HepG2 (cell line): ENCODE measurements around the gene MTMR3. TPM values are rescaled to one million over a fixed set of nuclear protein-coding genes. Genes with fewer than 3 reads are reported as not detected.

Source experiments
- FUBP1 ChIP-seq: sonication (generic); formaldehyde crosslinking; IDR thresholded peaks from 2 replicates; pipeline ENCODE4 v1.5.1; 2020; ENCODE audit warnings: missing genetic modification reagents, mild to moderate bottlenecking, borderline replicate concordance
- HINFP ChIP-seq: sonication (generic); formaldehyde crosslinking; IDR thresholded peaks from 2 replicates; pipeline ENCODE4 v1.4.0; 2020; ENCODE audit warnings: low read depth, mild to moderate bottlenecking, missing genetic modification reagents
- POGZ ChIP-seq: sonication (generic); formaldehyde crosslinking; IDR thresholded peaks from 2 replicates; pipeline ENCODE4 v1.4.0; 2020; ENCODE audit warnings: mild to moderate bottlenecking, missing genetic modification reagents
- RERE ChIP-seq: IDR thresholded peaks from 2 replicates; pipeline ENCODE4 v1.6.1; 2016; ENCODE audit warnings: low read depth, missing genetic modification reagents, missing compliant biosample characterization
- RXRA ChIP-seq: sonication (generic); formaldehyde crosslinking; IDR thresholded peaks from 2 replicates; pipeline ENCODE4 v1.5.1; 2020; ENCODE audit warnings: missing genetic modification reagents
- SP4 ChIP-seq: sonication (generic); formaldehyde crosslinking; IDR thresholded peaks from 2 replicates; pipeline ENCODE4 v1.8.1; 2023; ENCODE audit warnings: mild to moderate bottlenecking, missing genetic modification reagents
- THYN1 ChIP-seq: sonication (generic); formaldehyde crosslinking; IDR thresholded peaks from 2 replicates; pipeline ENCODE4 v1.8.1; 2023; ENCODE audit warnings: low read depth, mild to moderate bottlenecking, moderate library complexity, missing genetic modification reagents, borderline replicate concordance
- ZBTB20 ChIP-seq: sonication (generic); formaldehyde crosslinking; IDR thresholded peaks from 2 replicates; pipeline ENCODE4 v1.8.1; 2023; ENCODE audit warnings: missing genetic modification reagents, low read depth, mild to moderate bottlenecking, borderline replicate concordance
- ZNF136 ChIP-seq: sonication (generic); formaldehyde crosslinking; IDR thresholded peaks from 2 replicates; pipeline ENCODE4 v1.8.1; 2022; ENCODE audit warnings: low read depth, mild to moderate bottlenecking, moderate library complexity, missing genetic modification reagents
- ZNF280B ChIP-seq: sonication (generic); formaldehyde crosslinking; IDR thresholded peaks from 2 replicates; pipeline ENCODE4 v1.5.0; 2020; ENCODE audit warnings: missing genetic modification reagents, mild to moderate bottlenecking, borderline replicate concordance
- ZNF503 ChIP-seq: sonication (generic); formaldehyde crosslinking; IDR thresholded peaks from 2 replicates; pipeline ENCODE4 v1.4.0; 2020; ENCODE audit warnings: missing genetic modification reagents
- ZNF567 ChIP-seq: sonication (generic); formaldehyde crosslinking; IDR thresholded peaks from 2 replicates; pipeline ENCODE4 v1.8.1; 2023; ENCODE audit warnings: mild to moderate bottlenecking, missing genetic modification reagents, borderline replicate concordance
- ZNF580 ChIP-seq: IDR thresholded peaks from 2 replicates; pipeline ENCODE4 v1.6.1; 2016; ENCODE audit warnings: low read depth, borderline replicate concordance
- ZNF740 ChIP-seq: sonication (generic); formaldehyde crosslinking; IDR thresholded peaks from 2 replicates; pipeline ENCODE4 v1.4.0; 2020; ENCODE audit warnings: missing genetic modification reagents
- polyA plus RNA-seq, 8 experiments: library from polyadenylated mRNA; depleted of rRNA in 3 of 8; stranded (reverse) in 7 of 8; unstranded in 1 of 8; fragments of >200 nt; fragmentation: Illumina TruSeq in 4 of 8; extraction: Trizol in 4 of 8; gene quantifications; 2 replicates each; pipeline versions ENCODE4 v1.2.1 to v1.2.3, GENCODE V29; 2011 to 2016; ENCODE audit warnings: low read depth in 4 of 8, missing spikeins in 1 of 8, mixed read lengths in 1 of 8; ENCODE audit not compliant: insufficient read depth in 1 of 8
- total RNA-seq, 5 experiments: library from RNA; depleted of rRNA; stranded (reverse); fragments of >200 nt; fragmentation: Illumina TruSeq; extraction: Trizol; gene quantifications; 2 replicates each; pipeline ENCODE4 v1.2.3, GENCODE V29; 2016; ENCODE audit warnings: low read depth in 1 of 5

Gene MTMR3
- total and polyA plus RNA-seq, 2 of the 13 experiments (the other 11 are each of a cell fraction or from before 2014, with no cell fraction given): 12.6 to 24.8 TPM

GRCh38 chr22:29883045-29883774 is at the start of gene MTMR3 (continued):
- TF ChIP-seq RERE (no peak), RXRA (CRISPR knock-in tag) (no peak), ZNF503 (CRISPR knock-in tag) (no peak; the same call in 1 of the 2 replicates), ZNF740 (CRISPR knock-in tag) (no peak), ZNF136 (CRISPR knock-in tag) (no peak), ZNF280B (CRISPR knock-in tag) (no peak), ZNF580 (CRISPR knock-in tag) (no peak), ZNF567 (CRISPR knock-in tag) (no peak), FUBP1 (CRISPR knock-in tag) (no peak), THYN1 (CRISPR knock-in tag) (no peak), ZBTB20 (CRISPR knock-in tag) (no peak), HINFP (CRISPR knock-in tag) (no peak), POGZ (CRISPR knock-in tag) (no peak), SP4 (CRISPR knock-in tag) (peak; percentile 88)
